ENCODE data around the gene ZC3H4.

ZC3H4 gene

GRCh38 chr19:47132194-47132852 lies 18.7 kb upstream of the ZC3H4 start:
- no peak for DNase-seq

GRCh38 chr19:47130589-47131227 lies 17.1 kb upstream of the ZC3H4 start, which contains the start of gene SAE1:
Gene SAE1 (plus strand): TSS chr19:47130835. CDS start chr19:47130931, 96 bp downstream.
- peak; percentile 81 to 95 for DNase-seq

- DNase-seq = no peak
Observed at GRCh38 chr19:47130120-47130588, 16.6 kb upstream of the ZC3H4 start.

GRCh38 chr19:47129579-47129978 lies 16.0 kb upstream of the ZC3H4 start:
- DNase-seq = no peak

- DNase-seq = no peak
Observed at GRCh38 chr19:47125669-47125938, 12.0 kb upstream of the ZC3H4 start.

GRCh38 chr19:47124937-47125668 lies 11.5 kb upstream of the ZC3H4 start:
- peak in 1 of 2 donors; percentile 31 for DNase-seq

GRCh38 chr19:47123406-47123805 lies 9.8 kb upstream of the ZC3H4 start:
- DNase-seq = no peak

GRCh38 chr19:47122359-47123335 lies 9.1 kb upstream of the ZC3H4 start:
- DNase-seq = no peak

GRCh38 chr19:47120470-47121067 lies 7.0 kb upstream of the ZC3H4 start:
- no peak for DNase-seq

GRCh38 chr19:47113850-47114651 lies 475 bp upstream of the ZC3H4 start:
- no peak for DNase-seq

GRCh38 chr19:47112166-47112996 lies 1.2 kb downstream of the ZC3H4 start:
- DNase-seq = peak; percentile 91 to 95

- no peak for DNase-seq
Observed at GRCh38 chr19:47111682-47112165, 1.9 kb downstream of the ZC3H4 start.

- peak; percentile 41 to 47 for DNase-seq
Observed at GRCh38 chr19:47111006-47111621, 2.5 kb downstream of the ZC3H4 start.

GRCh38 chr19:47110521-47111005 lies 3.0 kb downstream of the ZC3H4 start:
- peak; percentile 63 to 65 for DNase-seq

- DNase-seq = peak; percentile 50 to 57
Observed at GRCh38 chr19:47109541-47110375, 3.8 kb downstream of the ZC3H4 start.

- no peak for DNase-seq
Observed at GRCh38 chr19:47109177-47109540, 4.4 kb downstream of the ZC3H4 start.

GRCh38 chr19:47107953-47108746 lies 5.4 kb downstream of the ZC3H4 start:
- no peak for DNase-seq
